ENCODE measurements around the gene MCM8. TPM values are rescaled to one million over a fixed set of nuclear protein-coding genes. Genes with fewer than 3 reads are reported as not detected.

MCM8 gene
- total and polyA plus RNA-seq, 7 donors = 1.8 to 8.0 (median 5.6) TPM

DNA sequence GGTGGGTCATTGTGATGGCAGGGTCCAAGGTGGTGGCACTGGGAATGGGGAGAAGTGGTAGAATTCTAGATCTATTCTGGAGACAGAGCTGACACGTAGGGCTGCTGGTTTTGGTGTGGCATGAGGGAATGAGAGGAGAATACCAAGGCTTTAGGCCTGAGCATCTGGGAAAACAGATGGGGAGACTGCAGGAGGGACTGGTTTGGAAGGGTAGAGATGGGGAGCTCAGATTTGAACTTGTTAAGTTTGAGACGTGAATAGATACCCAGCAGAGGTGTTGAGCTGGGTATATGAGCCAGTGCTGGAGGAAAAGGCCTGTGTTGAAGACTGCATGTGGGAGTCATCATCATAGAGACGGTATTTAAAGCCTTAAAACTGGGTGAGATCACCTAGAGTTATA, 17.7 kb upstream of the MCM8 start:
- intact Hi-C loops (cut with DNase I) = no loop called here
- no peaks in the 10 kb centered on the region for H3K9me3 ChIP-seq
- H3K4me1 ChIP-seq = no peaks in the 10 kb centered on the region
- no peak for DNase-seq
- no peak overlapping the region for H3K27ac ChIP-seq
- no peak for TF ChIP-seq EP300 (IDR thresholded peaks at IDR 0.05)
- peaks cover 0 to 6% (median 0%) of the 10 kb centered on the region in 4 donors for H3K36me3 ChIP-seq
- WGBS, 2 donors = 76 to 82% methylated on average over 3 of the region's 3 CpGs
- H3K27me3 ChIP-seq = no peaks in the 10 kb centered on the region
- H3K4me3 ChIP-seq = no peak overlapping the region

GRCh38 chr20:5933802-5934436, 16.5 kb upstream of the MCM8 start:
- Histone ChIP-seq H3K36me3 (peaks cover 0 to 17% (median 0%) of the 10 kb centered on the region in 4 donors), H3K27me3 (no peaks in the 10 kb centered on the region), H3K4me3 (no peak overlapping the region), H3K4me1 (no peaks in the 10 kb centered on the region), H3K27ac (no peak overlapping the region), H3K9me3 (no peaks in the 10 kb centered on the region)
- TF ChIP-seq POLR2AphosphoS5 (IDR thresholded peaks at IDR 0.05) = no peak
- TF ChIP-seq, protein P1, sequence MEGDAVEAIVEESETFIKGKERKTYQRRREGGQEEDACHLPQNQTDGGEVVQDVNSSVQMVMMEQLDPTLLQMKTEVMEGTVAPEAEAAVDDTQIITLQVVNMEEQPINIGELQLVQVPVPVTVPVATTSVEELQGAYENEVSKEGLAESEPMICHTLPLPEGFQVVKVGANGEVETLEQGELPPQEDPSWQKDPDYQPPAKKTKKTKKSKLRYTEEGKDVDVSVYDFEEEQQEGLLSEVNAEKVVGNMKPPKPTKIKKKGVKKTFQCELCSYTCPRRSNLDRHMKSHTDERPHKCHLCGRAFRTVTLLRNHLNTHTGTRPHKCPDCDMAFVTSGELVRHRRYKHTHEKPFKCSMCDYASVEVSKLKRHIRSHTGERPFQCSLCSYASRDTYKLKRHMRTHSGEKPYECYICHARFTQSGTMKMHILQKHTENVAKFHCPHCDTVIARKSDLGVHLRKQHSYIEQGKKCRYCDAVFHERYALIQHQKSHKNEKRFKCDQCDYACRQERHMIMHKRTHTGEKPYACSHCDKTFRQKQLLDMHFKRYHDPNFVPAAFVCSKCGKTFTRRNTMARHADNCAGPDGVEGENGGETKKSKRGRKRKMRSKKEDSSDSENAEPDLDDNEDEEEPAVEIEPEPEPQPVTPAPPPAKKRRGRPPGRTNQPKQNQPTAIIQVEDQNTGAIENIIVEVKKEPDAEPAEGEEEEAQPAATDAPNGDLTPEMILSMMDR (IDR thresholded peaks at IDR 0.05) = no peak
- TF ChIP-seq POLR2A (IDR thresholded peaks at IDR 0.05) = no peak
- TF ChIP-seq EP300 (IDR thresholded peaks at IDR 0.05) = no peak
- intact Hi-C loops (cut with DNase I) = no loop called here
- WGBS, 2 donors = 75% methylated on average over 7 of the region's 7 CpGs
- DNase-seq = no peak

- no peaks in the 10 kb centered on the region for H3K9me3 ChIP-seq
- DNase-seq = no peak
- H3K36me3 ChIP-seq = peaks cover 0 to 32% (median 8%) of the 10 kb centered on the region in 4 donors
- no peaks in the 10 kb centered on the region for H3K27me3 ChIP-seq
- no peak overlapping the region for H3K4me3 ChIP-seq
- H3K4me1 ChIP-seq = no peaks in the 10 kb centered on the region
- WGBS, 2 donors = 73 to 82% methylated on average over 1 of the region's 1 CpG
- intact Hi-C loops (cut with DNase I) = no loop called here
- no peak overlapping the region for H3K27ac ChIP-seq
- TF ChIP-seq POLR2A (IDR thresholded peaks at IDR 0.05) = no peak
- TF ChIP-seq EP300 (IDR thresholded peaks at IDR 0.05) = no peak
- TF ChIP-seq, protein P1 (IDR thresholded peaks at IDR 0.05) = no peak
- TF ChIP-seq POLR2AphosphoS5 (IDR thresholded peaks at IDR 0.05) = no peak
Observed at GRCh38 chr20:5935384-5935783, 15.1 kb upstream of the MCM8 start.

GRCh38 chr20:5936238-5936637, 14.2 kb upstream of the MCM8 start:
- intact Hi-C loops (cut with DNase I) = no loop called here
- WGBS, 2 donors = 72 to 84% methylated on average over 3 of the region's 3 CpGs

GRCh38 chr20:5938456-5939029, 11.9 kb upstream of the MCM8 start:
- DNase-seq = no peak
- no peak overlapping the region for H3K27ac ChIP-seq
- no peaks in the 10 kb centered on the region for H3K4me1 ChIP-seq
- TF ChIP-seq, protein P1 (IDR thresholded peaks at IDR 0.05) = no peak
- TF ChIP-seq POLR2A (IDR thresholded peaks at IDR 0.05) (no peak), POLR2AphosphoS5 (IDR thresholded peaks at IDR 0.05) (no peak), EP300 (IDR thresholded peaks at IDR 0.05) (no peak)
- H3K9me3 ChIP-seq = no peaks in the 10 kb centered on the region
- intact Hi-C loops (cut with DNase I) = no loop called here
- H3K36me3 ChIP-seq = peaks cover 0 to 63% (median 38%) of the 10 kb centered on the region in 4 donors
- WGBS, 2 donors = 78 to 86% methylated on average over 6 of the region's 6 CpGs
- H3K4me3 ChIP-seq = no peak overlapping the region
- H3K27me3 ChIP-seq = no peaks in the 10 kb centered on the region

More at GRCh38 chr20:5936238-5936637, 14.2 kb upstream of the MCM8 start:
- Histone ChIP-seq H3K4me3 (no peak overlapping the region), H3K27ac (no peak overlapping the region), H3K4me1 (no peaks in the 10 kb centered on the region), H3K9me3 (no peaks in the 10 kb centered on the region), H3K27me3 (no peaks in the 10 kb centered on the region), H3K36me3 (peaks cover 0 to 40% (median 16%) of the 10 kb centered on the region in 4 donors)
- no peak for DNase-seq
- TF ChIP-seq EP300 (IDR thresholded peaks at IDR 0.05) (no peak), POLR2A (IDR thresholded peaks at IDR 0.05) (no peak), POLR2AphosphoS5 (IDR thresholded peaks at IDR 0.05) (no peak)
- TF ChIP-seq, protein P1 (IDR thresholded peaks at IDR 0.05) = no peak

Data from sigmoid colon (tissue), 7 donors.